COLO668 (cell line): ENCODE results near the gene MTHFD1L.
"Not testable (repeated sequence)": the region's sequence is repeated elsewhere in the genome, so short reads cannot be mapped to it uniquely, and the experiment has no call there.

Experiments
- DNase-seq: peaks from one replicate; lab custom pipeline; 2025; ENCODE audit not compliant: unreplicated experiment; lab: John Stamatoyannopoulos, UW

The MTHFD1L gene

GRCh38 chr6:151063352-151063751, 197.8 kb downstream of the MTHFD1L start:
- no peak for DNase-seq

DNA sequence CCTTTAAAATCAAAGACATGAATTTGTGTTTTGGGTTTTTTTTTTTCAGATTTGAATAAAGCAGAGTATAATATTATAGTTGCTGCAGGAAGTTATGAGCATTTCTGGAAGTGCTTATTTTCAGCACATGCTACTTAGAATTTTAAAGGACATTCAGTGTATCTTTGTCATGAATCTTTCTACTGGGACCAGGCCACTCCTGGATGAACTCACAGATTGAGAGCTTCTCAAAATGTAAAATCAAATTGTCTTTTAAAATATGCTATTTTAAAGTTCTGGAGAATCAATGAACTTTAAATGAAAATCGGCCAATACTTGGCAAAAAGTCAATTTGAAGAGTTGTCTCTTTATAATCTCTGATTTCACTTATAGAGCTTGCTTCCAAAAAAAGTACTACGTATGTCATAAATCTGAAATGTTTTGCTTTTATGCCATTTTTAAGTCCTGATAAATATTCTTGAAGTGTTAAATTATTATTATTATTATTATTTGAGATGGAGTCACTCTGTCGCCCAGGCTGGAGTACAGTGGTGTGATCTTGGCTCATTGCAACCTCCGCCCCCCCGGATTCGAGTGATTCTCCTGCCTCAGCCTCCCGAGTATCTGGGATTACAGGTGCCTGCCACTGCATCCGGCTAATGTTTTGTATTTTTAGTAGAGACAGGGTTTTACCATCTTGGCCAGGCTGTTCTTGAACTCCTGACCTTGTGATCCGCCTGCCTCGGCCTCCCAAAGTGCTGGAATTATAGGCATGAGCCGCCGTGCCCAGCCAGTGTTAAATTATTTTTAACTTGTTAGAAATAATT, 198.5 kb downstream of the MTHFD1L start:
- DNase-seq: no peak

DNA sequence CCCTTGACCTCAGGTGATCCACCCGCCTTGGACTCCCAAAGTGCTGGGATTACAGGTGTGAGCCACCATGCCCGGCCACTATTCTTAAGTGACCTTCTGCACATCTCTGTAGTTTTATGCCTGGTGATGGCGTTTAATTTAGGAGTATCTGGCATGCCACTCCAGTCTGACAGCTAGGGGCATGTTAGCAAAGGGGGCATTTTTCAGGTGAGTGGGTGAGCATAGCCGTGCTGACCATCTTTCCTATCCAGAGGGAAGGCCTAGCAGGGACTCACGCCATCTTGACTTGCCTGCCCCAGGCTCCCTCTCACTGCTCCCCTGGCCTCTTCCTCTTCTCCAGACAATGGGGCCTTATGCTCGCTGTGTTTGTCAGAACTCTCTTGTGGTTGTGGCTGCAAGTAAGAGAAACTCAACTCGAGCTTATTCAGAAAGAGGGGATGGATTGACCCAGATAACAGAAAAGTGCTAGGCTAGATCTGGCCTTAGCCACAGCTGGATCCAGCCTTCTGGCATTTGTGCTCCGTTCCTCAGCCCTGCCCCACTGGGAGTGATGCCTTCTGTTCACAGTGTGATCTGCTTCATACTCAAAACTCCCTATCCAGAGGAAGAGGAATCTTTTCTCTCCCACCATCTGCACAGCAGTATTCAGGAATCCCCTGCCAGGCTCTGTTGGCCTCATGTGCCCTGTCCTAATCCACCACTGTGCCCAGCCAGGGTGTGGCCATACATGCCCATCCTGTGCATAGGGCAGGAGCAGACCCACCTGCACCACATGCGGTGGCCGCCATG, 199.7 kb downstream of the MTHFD1L start:
- no peak for DNase-seq

- DNase-seq: peak; percentile 8
Measured at GRCh38 chr6:151067684-151068596, 202.4 kb downstream of the MTHFD1L start.

DNA sequence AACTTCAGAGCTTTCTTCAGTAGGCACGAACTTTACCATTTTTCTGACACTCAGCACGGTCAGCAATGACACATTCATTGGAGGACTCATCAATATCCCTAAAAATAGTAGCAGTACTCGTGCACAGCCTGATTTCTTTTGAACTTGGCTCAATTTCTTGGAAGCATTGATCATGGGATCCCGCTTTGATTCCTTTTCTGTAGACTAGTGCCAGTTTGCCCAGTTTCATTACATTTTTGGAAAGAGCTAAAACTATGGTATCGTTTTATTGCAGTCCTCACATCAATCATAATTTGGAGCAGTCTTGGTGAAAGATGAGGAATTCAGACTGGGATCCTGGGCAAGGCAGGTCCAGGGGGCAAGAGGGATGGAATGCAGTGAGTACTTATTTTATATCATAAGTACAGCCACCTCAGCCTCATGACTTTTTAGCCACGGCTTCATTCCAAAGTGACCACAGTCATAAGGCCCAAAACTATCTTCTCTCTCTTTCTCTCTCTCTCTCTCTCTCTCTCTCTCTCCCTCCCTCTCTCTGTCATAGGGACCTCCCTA, 203.3 kb downstream of the MTHFD1L start:
- no peak for DNase-seq

DNA sequence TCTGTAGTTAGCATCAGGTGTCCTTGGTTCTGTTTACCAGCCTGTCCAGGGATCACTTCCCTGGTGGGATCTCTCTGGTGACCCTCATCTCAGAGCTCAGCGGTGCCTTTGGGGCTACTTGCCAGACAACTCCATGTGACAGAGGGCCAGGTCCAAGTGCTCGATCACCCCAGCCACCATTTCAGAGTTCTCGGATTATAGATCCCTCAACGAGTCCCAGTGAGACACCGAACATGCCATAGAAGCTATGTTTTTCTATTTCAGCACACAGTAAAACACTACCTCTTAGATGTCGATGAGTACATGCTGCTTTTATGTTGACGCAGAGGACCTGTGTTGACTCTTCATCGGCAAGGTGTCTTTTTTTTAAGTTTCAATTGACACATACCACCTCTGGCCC, 204.1 kb downstream of the MTHFD1L start:
- no peak for DNase-seq

GRCh38 chr6:151070631-151071051, 205.1 kb downstream of the MTHFD1L start:
- DNase-seq: no peak

GRCh38 chr6:151071295-151071694, 205.8 kb downstream of the MTHFD1L start:
- no peak for DNase-seq

DNA sequence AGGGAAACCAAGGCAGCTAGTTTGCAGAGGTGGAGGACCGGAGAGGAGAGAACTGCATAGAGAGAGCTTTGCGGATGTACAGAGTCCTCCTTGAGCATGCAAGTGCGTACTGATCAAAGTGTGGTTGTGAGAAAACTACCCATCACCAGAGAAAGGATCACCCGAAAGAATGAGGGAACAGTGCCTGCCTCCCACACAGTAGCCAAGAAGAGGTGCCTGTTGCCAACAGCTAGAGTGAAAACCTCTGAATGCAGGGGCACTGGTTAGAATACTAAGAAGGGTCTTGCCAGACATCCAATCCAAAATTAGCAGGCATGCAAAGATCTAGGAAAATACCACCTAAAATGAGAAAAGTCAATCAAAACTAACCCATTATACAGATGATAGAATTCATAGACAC, 207.6 kb downstream of the MTHFD1L start:
- DNase-seq: no peak

- DNase-seq: no peak
Measured at GRCh38 chr6:151073701-151074100, 208.2 kb downstream of the MTHFD1L start.

DNA sequence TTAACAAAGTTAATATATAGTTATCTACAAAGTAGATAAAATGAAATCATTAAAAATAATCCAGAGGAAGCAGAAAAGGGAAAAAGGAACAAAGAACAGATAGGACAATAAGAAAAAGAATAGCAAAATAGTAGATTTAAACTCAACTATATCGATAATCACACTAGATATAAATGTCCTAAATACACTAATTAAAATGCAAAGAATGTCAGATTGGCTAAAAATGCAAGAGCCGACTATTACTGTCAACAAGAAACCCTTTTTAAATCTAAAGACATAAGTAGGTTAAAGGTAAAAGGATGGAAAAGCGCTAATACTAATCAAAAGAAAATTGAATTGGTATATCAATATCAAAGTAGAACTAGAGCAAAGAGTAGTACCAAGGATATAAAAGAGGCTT, 209.5 kb downstream of the MTHFD1L start:
- DNase-seq: no peak

DNA sequence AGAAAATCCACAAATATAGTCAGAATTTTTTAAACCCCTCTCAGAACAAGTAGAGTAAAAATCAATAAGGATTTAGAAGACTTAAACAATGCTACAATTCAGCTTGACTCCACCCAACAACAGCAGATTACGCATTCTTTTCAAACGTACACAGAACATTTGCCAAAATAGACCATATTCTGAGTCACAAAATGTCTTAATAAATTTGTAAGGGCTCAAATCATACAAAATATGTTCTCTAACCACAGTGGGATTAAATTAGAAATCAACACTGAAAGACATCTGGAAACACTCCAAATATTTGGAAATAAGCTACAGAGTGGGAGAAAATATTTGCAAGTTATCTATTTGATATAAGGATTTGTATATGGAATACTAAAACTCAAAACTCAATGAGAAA, 210.0 kb downstream of the MTHFD1L start:
- DNase-seq: no peak

- DNase-seq: no peak
Measured at GRCh38 chr6:151075930-151076555, 210.5 kb downstream of the MTHFD1L start.

DNA sequence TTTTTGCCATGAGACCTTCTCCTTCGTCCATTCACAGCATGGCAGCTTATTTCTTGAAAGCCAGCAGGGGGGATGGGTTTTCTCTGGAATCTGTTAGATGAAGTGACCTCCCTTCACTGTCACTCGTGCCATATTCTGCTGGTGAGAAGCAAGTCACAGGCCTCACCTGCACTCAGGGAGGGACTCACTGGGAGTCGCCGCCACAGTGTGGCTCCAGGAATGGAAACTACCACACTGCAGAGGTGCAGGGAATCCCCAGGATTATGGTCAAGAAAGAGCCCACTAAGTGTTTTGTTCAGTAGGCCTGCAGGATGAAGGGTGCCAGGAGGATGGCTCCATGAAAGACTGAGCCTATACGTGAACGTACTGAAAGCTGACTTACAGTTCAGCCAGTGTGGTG, 213.2 kb downstream of the MTHFD1L start:
- DNase-seq: no peak

GRCh38 chr6:151081656-151082055, 216.2 kb downstream of the MTHFD1L start:
- no peak for DNase-seq

GRCh38 chr6:151082079-151082478, 216.6 kb downstream of the MTHFD1L start:
- no peak for DNase-seq

DNA sequence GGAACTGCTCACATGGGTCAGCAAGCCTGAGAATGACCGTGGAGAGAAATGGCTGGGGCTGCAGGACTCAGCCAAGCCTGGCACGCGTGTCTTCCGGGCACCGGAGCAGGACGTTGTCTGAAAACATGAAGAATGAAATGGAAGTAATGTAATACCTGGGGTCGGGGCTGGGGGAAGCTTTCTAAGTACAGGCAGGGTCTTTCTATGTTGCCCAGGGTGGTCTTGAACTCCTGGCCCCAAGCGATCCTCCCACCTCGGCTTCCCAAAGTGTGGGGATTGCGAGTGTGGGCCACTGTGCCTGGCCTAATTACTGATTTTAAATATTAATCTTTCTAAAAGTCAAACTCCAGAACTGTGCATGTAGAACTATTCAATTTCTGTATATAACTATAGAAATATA, 218.8 kb downstream of the MTHFD1L start:
- DNase-seq: no peak

- not testable (repeated sequence) for DNase-seq
Measured at GRCh38 chr6:151087055-151087454, 221.6 kb downstream of the MTHFD1L start.

GRCh38 chr6:151087861-151088598, 222.5 kb downstream of the MTHFD1L start:
- DNase-seq: no peak

GRCh38 chr6:151088599-151088935, 223.1 kb downstream of the MTHFD1L start:
- no peak for DNase-seq
